WTC11 (cell line): ENCODE data around the gene HK2. TPM values are rescaled to one million over a fixed set of nuclear protein-coding genes. Genes with fewer than 3 reads are reported as not detected.

Experiments
- ATAC-seq: fragments of 200-7000 bp; cut with Tn5 transposase; 2 replicates; pipeline ENCODE4 v1.10.0; 2021; ENCODE audit warnings: mild to moderate bottlenecking, moderate library complexity
- CTCF ChIA-PET: fragments of 300-600 bp; sonication (Branson Sonifier 250); formaldehyde crosslinking; loops from one replicate; lab custom pipeline; 2021; ENCODE audit warnings: antibody characterized with exemption; lab: Charles Lee
- POLR2A ChIA-PET: fragments of 350-600 bp; sonication (Branson Sonifier 250); formaldehyde crosslinking; loops from one replicate; lab custom pipeline; 2021; ENCODE audit warnings: antibody characterized with exemption; lab: Charles Lee
- DNase-seq: peaks from one replicate; pipeline ENCODE4 v3.0.0; 2021; ENCODE audit warnings: low spot score
- H3K27ac Mint-ChIP-seq: 2 replicates; pipeline ENCODE4 v1.8.0; 2021; ENCODE audit warnings: mixed read lengths
- H3K27me3 Mint-ChIP-seq: 2 replicates; pipeline ENCODE4 v1.8.0; 2021; ENCODE audit warnings: low read depth, mild to moderate bottlenecking, moderate library complexity, mixed read lengths
- H3K36me3 Mint-ChIP-seq: 2 replicates; pipeline ENCODE4 v1.8.0; 2021; ENCODE audit warnings: mixed read lengths
- H3K4me1 Mint-ChIP-seq: 2 replicates; pipeline ENCODE4 v1.8.0; 2022; ENCODE audit warnings: mixed read lengths
- H3K4me3 Mint-ChIP-seq: 2 replicates; pipeline ENCODE4 v1.8.0; 2021; ENCODE audit warnings: mild to moderate bottlenecking, moderate library complexity, mixed read lengths
- H3K9me3 Mint-ChIP-seq: 2 replicates; pipeline ENCODE4 v1.8.0; 2021; ENCODE audit warnings: mixed read lengths
- CREB1 ChIP-seq: sonication (generic); formaldehyde crosslinking; IDR thresholded peaks from 2 replicates; pipeline ENCODE4 v1.8.0; 2023; ENCODE audit warnings: mild to moderate bottlenecking, missing genetic modification reagents
- E2F1 ChIP-seq: sonication (generic); formaldehyde crosslinking; IDR thresholded peaks from 2 replicates; pipeline ENCODE4 v1.8.0; 2022; ENCODE audit warnings: mild to moderate bottlenecking, missing genetic modification reagents
- FOXJ3 ChIP-seq: sonication (generic); formaldehyde crosslinking; IDR thresholded peaks from 2 replicates; pipeline ENCODE4 v1.9.0; 2021; ENCODE audit warnings: missing genetic modification reagents, mild to moderate bottlenecking, borderline replicate concordance
- GABPB1 ChIP-seq: sonication (generic); formaldehyde crosslinking; IDR thresholded peaks from 2 replicates; pipeline ENCODE4 v1.8.1; 2023; ENCODE audit warnings: mild to moderate bottlenecking, missing genetic modification reagents
- KAT7 ChIP-seq: sonication (generic); formaldehyde crosslinking; IDR thresholded peaks from 2 replicates; pipeline ENCODE4 v1.8.1; 2023; ENCODE audit warnings: missing genetic modification reagents, mild to moderate bottlenecking, borderline replicate concordance
- NR2C2 ChIP-seq: sonication (generic); formaldehyde crosslinking; IDR thresholded peaks from 2 replicates; pipeline ENCODE4 v1.8.0; 2022; ENCODE audit warnings: mild to moderate bottlenecking, missing genetic modification reagents
- SMAD4 ChIP-seq: sonication (generic); formaldehyde crosslinking; IDR thresholded peaks from 2 replicates; pipeline ENCODE4 v1.8.0; 2022; ENCODE audit warnings: mild to moderate bottlenecking, missing genetic modification reagents
- SP1 ChIP-seq: sonication (generic); formaldehyde crosslinking; conservative IDR thresholded peaks from 2 replicates; pipeline ENCODE4 v1.8.1; 2022; ENCODE audit warnings: missing genetic modification reagents
- USF1 ChIP-seq: sonication (generic); formaldehyde crosslinking; IDR thresholded peaks from 2 replicates; pipeline ENCODE4 v1.8.0; 2022; ENCODE audit warnings: mild to moderate bottlenecking, missing genetic modification reagents
- ZNF219 ChIP-seq: sonication (generic); formaldehyde crosslinking; IDR thresholded peaks from 2 replicates; pipeline ENCODE4 v1.8.0; 2023; ENCODE audit warnings: missing genetic modification reagents, mild to moderate bottlenecking, borderline replicate concordance
- ZNF232 ChIP-seq: sonication (generic); formaldehyde crosslinking; IDR thresholded peaks from 2 replicates; pipeline ENCODE4 v1.8.0; 2022; ENCODE audit warnings: mild to moderate bottlenecking, missing genetic modification reagents
- ZNF281 ChIP-seq: sonication (generic); formaldehyde crosslinking; IDR thresholded peaks from 2 replicates; pipeline ENCODE4 v1.8.0; 2023; ENCODE audit warnings: mild to moderate bottlenecking, missing genetic modification reagents
- ZNF416 ChIP-seq: fragments of 250-450 bp; sonication (Bioruptor Pico); IDR thresholded peaks from 2 replicates; pipeline ENCODE4 v1.9.0; 2021; ENCODE audit warnings: mild to moderate bottlenecking, inconsistent platforms
- total RNA-seq: library from RNA; stranded (reverse); gene quantifications from 3 replicates; pipeline ENCODE4 v1.2.3, GENCODE V29; 2021
- TF ChIP-seq, protein P1 (sequence below): sonication (generic); formaldehyde crosslinking; IDR thresholded peaks from 2 replicates; pipeline ENCODE4 v1.8.0; 2022; ENCODE audit warnings: mild to moderate bottlenecking, missing genetic modification reagents
- TF ChIP-seq, protein P2 (sequence below): sonication (generic); formaldehyde crosslinking; IDR thresholded peaks from 2 replicates; pipeline ENCODE4 v1.8.0; 2023; ENCODE audit warnings: missing genetic modification reagents, mild to moderate bottlenecking, borderline replicate concordance
- TF ChIP-seq, protein P3 (sequence below): sonication (generic); formaldehyde crosslinking; IDR thresholded peaks from 2 replicates; pipeline ENCODE4 v1.8.1; 2022; ENCODE audit warnings: low read depth, missing genetic modification reagents, borderline replicate concordance

Gene HK2
- total RNA-seq, 1 experiment from 2014 or later, result 61.6 TPM

GRCh38 chr2:74806920-74807319 is 27.0 kb upstream of the HK2 start (continued):
- no peak for TF ChIP-seq ZNF281 (CRISPR knock-in tag)

GRCh38 chr2:74812787-74813590 is 20.9 kb upstream of the HK2 start:
- H3K4me3 Mint-ChIP-seq, result no peak overlapping the region
- CTCF ChIA-PET, result interaction anchor here (0.8 kb wide), 1 partner anchor 106 kb away, joined by 3 read pairs; no protein-coding TSS in a partner anchor
- no peak overlapping the region for H3K27ac Mint-ChIP-seq
- H3K4me1 Mint-ChIP-seq, result peaks cover 10% of the 10 kb centered on the region
- no peaks in the 10 kb centered on the region for H3K36me3 Mint-ChIP-seq
- TF ChIP-seq GABPB1 (CRISPR knock-in tag), result peak; percentile 61; the same call in 1 of the 2 replicates
- no peak for TF ChIP-seq CREB1
- TF ChIP-seq, all 79 proteins: peak for 1
- ATAC-seq, result no peak
- DNase-seq, result no peak
- Mint-ChIP-seq H3K27me3 (peaks cover 3% of the 10 kb centered on the region; the same call in 1 of the 2 replicates), H3K9me3 (peaks cover 3% of the 10 kb centered on the region; the same call in 1 of the 2 replicates)
- POLR2A ChIA-PET, result no interaction called here

DNA sequence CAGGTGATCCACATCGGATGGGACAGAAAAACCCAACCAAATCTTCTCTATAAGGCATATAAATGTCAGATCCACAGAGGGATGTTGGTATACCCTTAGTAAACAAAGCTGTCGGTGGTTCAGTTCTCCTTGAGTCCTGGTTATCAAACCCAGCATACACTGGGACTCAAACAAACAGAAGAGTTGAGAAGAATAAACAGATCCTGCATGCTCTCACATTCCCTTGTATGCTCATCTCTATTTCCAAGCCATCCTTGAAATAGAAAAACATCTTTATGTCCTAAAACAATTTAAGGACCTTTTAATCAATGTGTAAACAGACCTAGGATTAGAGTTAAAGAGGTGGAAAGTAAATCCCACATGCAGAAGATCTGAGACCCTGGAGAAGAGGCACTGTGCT is 19.8 kb upstream of the HK2 start:
- peaks cover 10% of the 10 kb centered on the region for H3K4me1 Mint-ChIP-seq
- DNase-seq (no peak), ATAC-seq (no peak)
- CTCF ChIA-PET, result no interaction called here
- peaks cover 3% of the 10 kb centered on the region; the same call in 1 of the 2 replicates for H3K9me3 Mint-ChIP-seq
- H3K4me3 Mint-ChIP-seq, result no peak overlapping the region
- POLR2A ChIA-PET, result no interaction called here
- no peak overlapping the region for H3K27ac Mint-ChIP-seq
- no peaks in the 10 kb centered on the region for H3K36me3 Mint-ChIP-seq
- peaks cover 3% of the 10 kb centered on the region; the same call in 1 of the 2 replicates for H3K27me3 Mint-ChIP-seq
- TF ChIP-seq, protein P1, sequence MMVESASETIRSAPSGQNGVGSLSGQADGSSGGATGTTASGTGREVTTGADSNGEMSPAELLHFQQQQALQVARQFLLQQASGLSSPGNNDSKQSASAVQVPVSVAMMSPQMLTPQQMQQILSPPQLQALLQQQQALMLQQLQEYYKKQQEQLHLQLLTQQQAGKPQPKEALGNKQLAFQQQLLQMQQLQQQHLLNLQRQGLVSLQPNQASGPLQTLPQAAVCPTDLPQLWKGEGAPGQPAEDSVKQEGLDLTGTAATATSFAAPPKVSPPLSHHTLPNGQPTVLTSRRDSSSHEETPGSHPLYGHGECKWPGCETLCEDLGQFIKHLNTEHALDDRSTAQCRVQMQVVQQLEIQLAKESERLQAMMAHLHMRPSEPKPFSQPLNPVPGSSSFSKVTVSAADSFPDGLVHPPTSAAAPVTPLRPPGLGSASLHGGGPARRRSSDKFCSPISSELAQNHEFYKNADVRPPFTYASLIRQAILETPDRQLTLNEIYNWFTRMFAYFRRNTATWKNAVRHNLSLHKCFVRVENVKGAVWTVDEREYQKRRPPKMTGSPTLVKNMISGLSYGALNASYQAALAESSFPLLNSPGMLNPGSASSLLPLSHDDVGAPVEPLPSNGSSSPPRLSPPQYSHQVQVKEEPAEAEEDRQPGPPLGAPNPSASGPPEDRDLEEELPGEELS, result no peak
- TF ChIP-seq, protein P2, sequence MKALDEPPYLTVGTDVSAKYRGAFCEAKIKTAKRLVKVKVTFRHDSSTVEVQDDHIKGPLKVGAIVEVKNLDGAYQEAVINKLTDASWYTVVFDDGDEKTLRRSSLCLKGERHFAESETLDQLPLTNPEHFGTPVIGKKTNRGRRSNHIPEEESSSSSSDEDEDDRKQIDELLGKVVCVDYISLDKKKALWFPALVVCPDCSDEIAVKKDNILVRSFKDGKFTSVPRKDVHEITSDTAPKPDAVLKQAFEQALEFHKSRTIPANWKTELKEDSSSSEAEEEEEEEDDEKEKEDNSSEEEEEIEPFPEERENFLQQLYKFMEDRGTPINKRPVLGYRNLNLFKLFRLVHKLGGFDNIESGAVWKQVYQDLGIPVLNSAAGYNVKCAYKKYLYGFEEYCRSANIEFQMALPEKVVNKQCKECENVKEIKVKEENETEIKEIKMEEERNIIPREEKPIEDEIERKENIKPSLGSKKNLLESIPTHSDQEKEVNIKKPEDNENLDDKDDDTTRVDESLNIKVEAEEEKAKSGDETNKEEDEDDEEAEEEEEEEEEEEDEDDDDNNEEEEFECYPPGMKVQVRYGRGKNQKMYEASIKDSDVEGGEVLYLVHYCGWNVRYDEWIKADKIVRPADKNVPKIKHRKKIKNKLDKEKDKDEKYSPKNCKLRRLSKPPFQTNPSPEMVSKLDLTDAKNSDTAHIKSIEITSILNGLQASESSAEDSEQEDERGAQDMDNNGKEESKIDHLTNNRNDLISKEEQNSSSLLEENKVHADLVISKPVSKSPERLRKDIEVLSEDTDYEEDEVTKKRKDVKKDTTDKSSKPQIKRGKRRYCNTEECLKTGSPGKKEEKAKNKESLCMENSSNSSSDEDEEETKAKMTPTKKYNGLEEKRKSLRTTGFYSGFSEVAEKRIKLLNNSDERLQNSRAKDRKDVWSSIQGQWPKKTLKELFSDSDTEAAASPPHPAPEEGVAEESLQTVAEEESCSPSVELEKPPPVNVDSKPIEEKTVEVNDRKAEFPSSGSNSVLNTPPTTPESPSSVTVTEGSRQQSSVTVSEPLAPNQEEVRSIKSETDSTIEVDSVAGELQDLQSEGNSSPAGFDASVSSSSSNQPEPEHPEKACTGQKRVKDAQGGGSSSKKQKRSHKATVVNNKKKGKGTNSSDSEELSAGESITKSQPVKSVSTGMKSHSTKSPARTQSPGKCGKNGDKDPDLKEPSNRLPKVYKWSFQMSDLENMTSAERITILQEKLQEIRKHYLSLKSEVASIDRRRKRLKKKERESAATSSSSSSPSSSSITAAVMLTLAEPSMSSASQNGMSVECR (CRISPR knock-in tag), result no peak
- TF ChIP-seq SMAD4 (no peak), E2F1 (CRISPR knock-in tag) (no peak), ZNF232 (CRISPR knock-in tag) (no peak), FOXJ3 (CRISPR knock-in tag) (no peak), ZNF281 (CRISPR knock-in tag) (no peak), ZNF219 (CRISPR knock-in tag) (no peak), ZNF416 (CRISPR knock-in tag) (no peak), NR2C2 (CRISPR knock-in tag) (no peak), KAT7 (CRISPR knock-in tag) (no peak), SP1 (CRISPR knock-in tag) (no peak), USF1 (no peak)
- TF ChIP-seq, protein P3, sequence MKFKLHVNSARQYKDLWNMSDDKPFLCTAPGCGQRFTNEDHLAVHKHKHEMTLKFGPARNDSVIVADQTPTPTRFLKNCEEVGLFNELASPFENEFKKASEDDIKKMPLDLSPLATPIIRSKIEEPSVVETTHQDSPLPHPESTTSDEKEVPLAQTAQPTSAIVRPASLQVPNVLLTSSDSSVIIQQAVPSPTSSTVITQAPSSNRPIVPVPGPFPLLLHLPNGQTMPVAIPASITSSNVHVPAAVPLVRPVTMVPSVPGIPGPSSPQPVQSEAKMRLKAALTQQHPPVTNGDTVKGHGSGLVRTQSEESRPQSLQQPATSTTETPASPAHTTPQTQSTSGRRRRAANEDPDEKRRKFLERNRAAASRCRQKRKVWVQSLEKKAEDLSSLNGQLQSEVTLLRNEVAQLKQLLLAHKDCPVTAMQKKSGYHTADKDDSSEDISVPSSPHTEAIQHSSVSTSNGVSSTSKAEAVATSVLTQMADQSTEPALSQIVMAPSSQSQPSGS, result no peak
